IPS-15b (cell line): ENCODE results near the gene TM7SF3.

Experiments used
- H3K27me3 ChIP-seq: one replicate; pipeline ENCODE4 v1.6.1; 2013; ENCODE audit warnings: low read length; ENCODE audit not compliant: control insufficient read depth, insufficient read depth
- H3K36me3 ChIP-seq: one replicate; pipeline ENCODE4 v1.6.1; 2013; ENCODE audit warnings: low read length; ENCODE audit not compliant: control insufficient read depth, insufficient read depth
- H3K4me1 ChIP-seq: one replicate; pipeline ENCODE4 v1.6.1; 2013; ENCODE audit warnings: mild to moderate bottlenecking, low read length; ENCODE audit not compliant: control insufficient read depth, insufficient read depth
- H3K4me3 ChIP-seq: one replicate; pipeline ENCODE4 v1.5.1; 2013; ENCODE audit warnings: low read depth, low read length
- H3K9ac ChIP-seq: one replicate; pipeline ENCODE4 v1.6.1; 2013; ENCODE audit warnings: low read depth, mild to moderate bottlenecking, low read length
- H3K9me3 ChIP-seq: one replicate; pipeline ENCODE4 v1.6.1; 2013; ENCODE audit warnings: mild to moderate bottlenecking, low read length; ENCODE audit not compliant: control insufficient read depth, insufficient read depth

The TM7SF3 gene

GRCh38 chr12:27013611-27014084 is 536 bp downstream of the TM7SF3 start:
- Histone ChIP-seq H3K9ac (peak overlapping the region; percentile 71), H3K4me1 (peaks cover 10% of the 10 kb centered on the region), H3K36me3 (no peaks in the 10 kb centered on the region), H3K9me3 (no peaks in the 10 kb centered on the region), H3K27me3 (no peaks in the 10 kb centered on the region), H3K4me3 (peak overlapping the region; percentile 85)

GRCh38 chr12:27012982-27013255 is 1.3 kb downstream of the TM7SF3 start:
- no peaks in the 10 kb centered on the region for H3K36me3 ChIP-seq
- no peak overlapping the region for H3K9ac ChIP-seq
- H3K27me3 ChIP-seq, result no peaks in the 10 kb centered on the region
- H3K4me3 ChIP-seq, result peak overlapping the region; percentile 85
- no peaks in the 10 kb centered on the region for H3K9me3 ChIP-seq
- H3K4me1 ChIP-seq, result peaks cover 10% of the 10 kb centered on the region

- Histone ChIP-seq H3K9me3 (no peaks in the 10 kb centered on the region), H3K36me3 (no peaks in the 10 kb centered on the region), H3K27me3 (no peaks in the 10 kb centered on the region), H3K9ac (no peak overlapping the region), H3K4me3 (no peak overlapping the region), H3K4me1 (peaks cover 10% of the 10 kb centered on the region)
Measured at GRCh38 chr12:27012239-27012981, 1.8 kb downstream of the TM7SF3 start.

- Histone ChIP-seq H3K4me3 (no peak overlapping the region), H3K9ac (no peak overlapping the region), H3K36me3 (no peaks in the 10 kb centered on the region), H3K27me3 (no peaks in the 10 kb centered on the region), H3K4me1 (peaks cover 9% of the 10 kb centered on the region), H3K9me3 (no peaks in the 10 kb centered on the region)
Measured at GRCh38 chr12:27009881-27010301, 4.3 kb downstream of the TM7SF3 start.

GRCh38 chr12:27008081-27008480 is 6.1 kb downstream of the TM7SF3 start:
- Histone ChIP-seq H3K36me3 (no peaks in the 10 kb centered on the region), H3K4me3 (no peak overlapping the region), H3K27me3 (no peaks in the 10 kb centered on the region), H3K9me3 (no peaks in the 10 kb centered on the region), H3K4me1 (peaks cover 3% of the 10 kb centered on the region), H3K9ac (no peak overlapping the region)

- no peaks in the 10 kb centered on the region for H3K27me3 ChIP-seq
- H3K9me3 ChIP-seq, result no peaks in the 10 kb centered on the region
- H3K9ac ChIP-seq, result no peak overlapping the region
- no peaks in the 10 kb centered on the region for H3K36me3 ChIP-seq
- no peak overlapping the region for H3K4me3 ChIP-seq
- peaks cover 3% of the 10 kb centered on the region for H3K4me1 ChIP-seq
Measured at GRCh38 chr12:27006797-27007467, 7.3 kb downstream of the TM7SF3 start.

- no peaks in the 10 kb centered on the region for H3K27me3 ChIP-seq
- no peaks in the 10 kb centered on the region for H3K36me3 ChIP-seq
- no peak overlapping the region for H3K4me3 ChIP-seq
- H3K9me3 ChIP-seq, result no peaks in the 10 kb centered on the region
- H3K4me1 ChIP-seq, result peaks cover 3% of the 10 kb centered on the region
- H3K9ac ChIP-seq, result no peak overlapping the region
Measured at GRCh38 chr12:27005495-27005894, 8.7 kb downstream of the TM7SF3 start.

GRCh38 chr12:27003421-27004381 is 10.5 kb downstream of the TM7SF3 start:
- peaks cover under 1% of the 10 kb centered on the region for H3K36me3 ChIP-seq
- H3K27me3 ChIP-seq, result no peaks in the 10 kb centered on the region
- H3K4me3 ChIP-seq, result no peak overlapping the region
- peaks cover 3% of the 10 kb centered on the region for H3K4me1 ChIP-seq
- no peaks in the 10 kb centered on the region for H3K9me3 ChIP-seq
- H3K9ac ChIP-seq, result no peak overlapping the region

GRCh38 chr12:27002141-27002540 is 12.0 kb downstream of the TM7SF3 start:
- no peaks in the 10 kb centered on the region for H3K9me3 ChIP-seq
- H3K4me1 ChIP-seq, result peaks cover 3% of the 10 kb centered on the region
- no peak overlapping the region for H3K9ac ChIP-seq
- no peak overlapping the region for H3K4me3 ChIP-seq
- peaks cover 7% of the 10 kb centered on the region for H3K36me3 ChIP-seq
- no peaks in the 10 kb centered on the region for H3K27me3 ChIP-seq

- Histone ChIP-seq H3K27me3 (no peaks in the 10 kb centered on the region), H3K36me3 (peaks cover 7% of the 10 kb centered on the region), H3K4me1 (peaks cover 3% of the 10 kb centered on the region), H3K4me3 (no peak overlapping the region), H3K9me3 (no peaks in the 10 kb centered on the region), H3K9ac (no peak overlapping the region)
Measured at GRCh38 chr12:27001663-27002062, 12.5 kb downstream of the TM7SF3 start.

- Histone ChIP-seq H3K36me3 (peaks cover 7% of the 10 kb centered on the region), H3K4me3 (no peak overlapping the region), H3K9ac (no peak overlapping the region), H3K4me1 (peaks cover 3% of the 10 kb centered on the region), H3K27me3 (no peaks in the 10 kb centered on the region), H3K9me3 (no peaks in the 10 kb centered on the region)
Measured at GRCh38 chr12:27000961-27001360, 13.2 kb downstream of the TM7SF3 start.
